Activated naive CD8-positive, alpha-beta T cell treated with anti-CD3 and anti-CD28 coated beads, Interleukin-2, amount 50 U/mL, for 24 hours (primary cell): ENCODE results near the gene IRF2BPL.
A peak's percentile ranks its signal among the peaks of the same experiment; 100 is the strongest.

Experiments
- ATAC-seq: fragments of 150-1000 bp; cut with Tn5 transposase; one replicate; pipeline ENCODE4 v1.10.0; 2021
- DNase-seq: peaks from one replicate; pipeline ENCODE4 v3.0.0; 2021
- H3K27ac Mint-ChIP-seq: one replicate; pipeline ENCODE4 v1.8.0; 2021; ENCODE audit warnings: mild to moderate bottlenecking, mixed read lengths
- H3K27me3 Mint-ChIP-seq: one replicate; pipeline ENCODE4 v1.8.0; 2021; ENCODE audit warnings: mixed read lengths
- H3K36me3 Mint-ChIP-seq: one replicate; pipeline ENCODE4 v1.8.0; 2021; ENCODE audit warnings: low read depth, mixed read lengths
- H3K4me1 Mint-ChIP-seq: one replicate; pipeline ENCODE4 v1.8.0; 2021; ENCODE audit warnings: mixed read lengths
- H3K4me3 Mint-ChIP-seq: one replicate; pipeline ENCODE4 v1.8.0; 2021; ENCODE audit warnings: mild to moderate bottlenecking, moderate library complexity, mixed read lengths
- H3K9me3 Mint-ChIP-seq: one replicate; pipeline ENCODE4 v1.8.0; 2021; ENCODE audit warnings: mixed read lengths

The IRF2BPL gene

DNA sequence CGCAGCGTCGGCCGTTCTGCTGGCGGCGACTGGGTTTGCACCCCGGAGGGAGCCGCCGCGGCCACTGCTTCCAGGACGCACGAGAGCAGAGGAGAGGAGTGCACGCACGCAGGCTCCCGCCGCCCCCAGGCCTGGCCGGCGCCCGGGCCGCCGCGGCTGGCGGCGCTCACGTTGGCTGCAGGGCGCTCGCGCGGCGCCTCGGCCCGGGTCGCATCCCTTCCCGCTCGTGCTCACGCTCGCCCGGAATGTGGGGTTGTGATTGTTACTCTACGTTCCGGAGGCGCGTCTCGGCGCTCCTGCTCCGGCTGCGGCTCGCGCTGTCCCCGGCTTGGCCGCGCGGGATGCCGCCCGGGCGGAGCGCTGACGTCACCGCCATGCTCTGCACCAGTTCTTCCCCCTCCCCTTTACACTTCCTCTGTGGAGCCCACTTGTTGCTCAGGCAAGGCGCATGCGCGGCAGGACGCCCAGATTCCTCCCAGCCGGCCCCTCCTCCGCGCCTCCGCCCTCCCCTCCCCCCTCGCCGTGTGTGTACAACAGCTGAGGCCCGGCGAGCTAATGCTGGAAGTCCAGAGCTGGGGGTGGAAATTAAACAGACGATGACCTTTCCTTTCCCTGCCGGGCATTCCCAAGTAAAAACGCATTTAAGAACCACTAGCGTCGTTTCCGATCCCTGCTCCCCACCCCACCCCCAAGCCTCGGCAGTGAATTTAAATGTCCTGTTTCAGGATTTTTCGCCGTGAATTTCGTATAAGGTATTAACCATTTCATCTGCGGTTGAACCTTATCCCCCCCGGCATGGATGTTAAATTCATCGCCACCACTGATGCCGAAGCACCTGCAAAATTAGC lies at the start of gene IRF2BPL:
TSS of gene IRF2BPL (minus strand) at position 325 of the 848 bp plus-strand sequence. CDS start 916 bp downstream, outside the sequence.
- H3K27ac Mint-ChIP-seq, result peak within 1 kb of the TSS; percentile 94
- H3K4me3 Mint-ChIP-seq, result peak within 1 kb of the TSS; percentile 87
- H3K9me3 Mint-ChIP-seq, result no peaks in the 10 kb centered on the region
- H3K4me1 Mint-ChIP-seq, result peaks cover 65% of the 10 kb centered on the region
- peaks cover 2% of the 10 kb centered on the region for H3K27me3 Mint-ChIP-seq
- peaks cover 20% of the 10 kb centered on the region for H3K36me3 Mint-ChIP-seq
- ATAC-seq (peak; percentile 70), DNase-seq (peak; percentile 96)

DNA sequence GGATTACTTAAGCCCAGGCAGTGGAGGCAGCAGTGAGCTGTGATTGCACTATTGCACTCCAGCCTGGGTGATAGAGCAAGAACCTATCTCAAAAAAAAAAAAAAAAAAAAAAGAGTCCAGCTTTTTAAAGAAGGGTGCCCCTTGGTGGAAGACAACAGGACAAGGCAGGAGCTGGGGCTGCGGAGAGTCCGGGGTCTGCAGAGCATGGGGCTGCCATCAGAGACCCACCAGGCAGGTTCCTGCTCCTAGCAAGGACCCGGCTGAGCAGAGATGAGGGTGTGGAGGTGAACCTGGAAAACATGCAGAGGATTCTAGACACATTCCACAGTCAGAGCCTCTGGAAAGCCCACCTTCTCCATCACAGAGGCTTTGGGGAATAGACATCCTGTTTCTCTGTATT lies 48.5 kb upstream of the IRF2BPL start:
- H3K27ac Mint-ChIP-seq, result no peak overlapping the region
- no peak for DNase-seq
- H3K36me3 Mint-ChIP-seq, result no peaks in the 10 kb centered on the region
- H3K4me1 Mint-ChIP-seq, result no peaks in the 10 kb centered on the region
- H3K27me3 Mint-ChIP-seq, result no peaks in the 10 kb centered on the region
- H3K4me3 Mint-ChIP-seq, result no peak overlapping the region
- H3K9me3 Mint-ChIP-seq, result peaks cover 8% of the 10 kb centered on the region
- ATAC-seq, result no peak

DNA sequence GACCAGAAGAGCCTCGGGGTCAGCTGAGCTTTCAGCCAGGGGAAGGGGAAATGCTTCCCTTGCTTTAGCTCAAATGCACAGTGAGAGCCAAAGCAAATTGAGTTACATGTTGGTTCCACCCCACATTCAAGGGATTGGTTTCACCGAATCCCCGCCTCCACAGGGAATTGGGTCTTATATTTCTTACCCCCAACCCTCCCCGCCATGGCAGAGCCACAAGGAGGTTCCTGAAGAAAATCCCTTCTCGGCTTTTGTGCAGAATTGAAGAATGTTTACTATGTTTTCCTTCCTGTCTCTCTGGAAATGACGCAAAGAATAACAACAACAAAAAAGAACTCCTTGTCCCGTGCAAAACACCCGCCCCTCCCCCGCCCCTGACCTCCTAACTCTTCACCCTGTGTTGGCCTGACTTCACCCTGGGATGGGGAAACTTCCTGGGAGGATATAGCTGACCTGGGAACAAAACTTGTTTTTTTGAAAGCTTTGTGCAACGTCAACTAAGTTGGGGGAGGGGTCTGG lies 47.7 kb upstream of the IRF2BPL start:
- Mint-ChIP-seq H3K36me3 (no peaks in the 10 kb centered on the region), H3K4me1 (no peaks in the 10 kb centered on the region), H3K9me3 (peaks cover 8% of the 10 kb centered on the region), H3K27ac (no peak overlapping the region), H3K27me3 (peaks cover 1% of the 10 kb centered on the region), H3K4me3 (no peak overlapping the region)
- ATAC-seq (no peak), DNase-seq (no peak)

GRCh38 chr14:77074969-77075368 lies 46.5 kb upstream of the IRF2BPL start:
- DNase-seq (no peak), ATAC-seq (no peak)
- peaks cover 5% of the 10 kb centered on the region for H3K9me3 Mint-ChIP-seq
- no peak overlapping the region for H3K4me3 Mint-ChIP-seq
- no peak overlapping the region for H3K27ac Mint-ChIP-seq
- no peaks in the 10 kb centered on the region for H3K36me3 Mint-ChIP-seq
- H3K4me1 Mint-ChIP-seq, result no peaks in the 10 kb centered on the region
- H3K27me3 Mint-ChIP-seq, result peaks cover 3% of the 10 kb centered on the region

GRCh38 chr14:77071938-77072388 lies 43.5 kb upstream of the IRF2BPL start:
- Mint-ChIP-seq H3K9me3 (no peaks in the 10 kb centered on the region), H3K4me3 (no peak overlapping the region), H3K36me3 (no peaks in the 10 kb centered on the region), H3K27me3 (peaks cover 9% of the 10 kb centered on the region), H3K4me1 (no peaks in the 10 kb centered on the region), H3K27ac (no peak overlapping the region)
- DNase-seq, result no peak
- no peak for ATAC-seq

DNA sequence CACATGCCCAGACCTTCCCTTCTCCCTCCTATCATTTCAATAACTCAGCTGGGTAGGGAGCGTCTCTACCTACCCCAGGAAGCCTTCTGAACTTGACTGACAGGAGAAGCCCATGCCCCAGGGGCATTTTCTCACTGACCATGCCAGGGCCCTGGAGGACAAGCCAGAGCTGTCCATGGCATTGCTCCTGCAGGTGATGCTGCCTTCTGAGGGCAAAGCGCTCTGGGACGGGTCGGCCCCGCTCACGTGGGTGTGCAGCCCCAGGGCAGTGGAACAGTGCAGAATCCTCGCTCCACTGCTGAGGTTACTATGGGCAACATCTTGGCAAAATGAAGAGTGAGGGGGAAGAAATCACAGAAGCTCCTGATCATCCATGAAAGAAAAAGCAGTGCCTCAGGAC lies 41.0 kb upstream of the IRF2BPL start:
- no peaks in the 10 kb centered on the region for H3K4me1 Mint-ChIP-seq
- H3K9me3 Mint-ChIP-seq, result no peaks in the 10 kb centered on the region
- H3K4me3 Mint-ChIP-seq, result no peak overlapping the region
- no peak for DNase-seq
- H3K27me3 Mint-ChIP-seq, result peaks cover 9% of the 10 kb centered on the region
- ATAC-seq, result no peak
- H3K36me3 Mint-ChIP-seq, result no peaks in the 10 kb centered on the region
- H3K27ac Mint-ChIP-seq, result no peak overlapping the region

GRCh38 chr14:77068517-77069200 lies 40.2 kb upstream of the IRF2BPL start:
- H3K9me3 Mint-ChIP-seq, result no peaks in the 10 kb centered on the region
- H3K36me3 Mint-ChIP-seq, result no peaks in the 10 kb centered on the region
- H3K4me1 Mint-ChIP-seq, result no peaks in the 10 kb centered on the region
- no peak overlapping the region for H3K27ac Mint-ChIP-seq
- no peak overlapping the region for H3K4me3 Mint-ChIP-seq
- DNase-seq (no peak), ATAC-seq (no peak)
- H3K27me3 Mint-ChIP-seq, result peaks cover 9% of the 10 kb centered on the region

DNA sequence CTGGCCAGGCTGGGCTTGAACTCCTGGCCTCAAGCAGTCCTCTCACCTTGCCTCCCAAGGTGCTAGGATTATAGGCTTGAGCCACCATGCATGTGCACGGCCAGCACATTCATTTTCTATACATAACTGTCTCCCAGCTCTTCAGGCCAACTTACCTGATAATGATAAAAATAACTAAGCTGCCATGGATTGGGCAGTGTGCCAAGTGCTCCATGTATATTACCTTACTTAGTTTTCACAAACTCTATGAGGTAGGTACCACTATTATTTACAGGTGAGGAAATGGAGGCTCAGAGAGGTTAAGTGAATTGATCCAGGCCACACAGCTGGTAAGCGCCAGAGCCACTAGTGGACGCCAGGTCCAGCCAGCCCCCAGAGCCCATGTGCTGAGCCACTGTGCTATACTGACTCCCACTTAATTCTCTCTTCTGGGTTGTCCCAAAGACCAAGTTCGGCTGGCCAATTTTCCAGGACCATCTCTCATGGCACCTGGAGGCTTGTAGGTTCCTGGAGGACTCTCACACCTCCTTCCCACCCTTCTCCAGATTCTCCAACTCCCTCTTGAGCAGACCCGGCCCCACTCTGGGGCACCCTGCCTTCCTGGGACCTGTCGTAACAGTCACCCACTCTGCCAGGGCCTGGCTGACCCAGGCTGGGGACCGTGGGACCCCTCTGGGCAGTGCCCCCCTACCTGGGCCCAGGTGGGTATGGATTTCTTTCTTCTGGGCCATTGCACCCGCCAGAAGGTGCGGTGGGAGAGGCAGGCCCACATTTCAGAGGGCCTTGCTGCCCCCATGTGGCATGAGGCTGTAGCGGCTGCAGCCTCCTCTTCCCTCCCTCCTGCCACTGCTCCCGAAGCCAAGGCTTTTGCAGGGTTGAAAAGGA lies 39.4 kb upstream of the IRF2BPL start:
- peaks cover 9% of the 10 kb centered on the region for H3K27me3 Mint-ChIP-seq
- DNase-seq, result peak; percentile 66
- no peaks in the 10 kb centered on the region for H3K36me3 Mint-ChIP-seq
- peak; percentile 66 for ATAC-seq
- no peak overlapping the region for H3K27ac Mint-ChIP-seq
- H3K4me3 Mint-ChIP-seq, result no peak overlapping the region
- no peaks in the 10 kb centered on the region for H3K4me1 Mint-ChIP-seq
- H3K9me3 Mint-ChIP-seq, result no peaks in the 10 kb centered on the region

DNA sequence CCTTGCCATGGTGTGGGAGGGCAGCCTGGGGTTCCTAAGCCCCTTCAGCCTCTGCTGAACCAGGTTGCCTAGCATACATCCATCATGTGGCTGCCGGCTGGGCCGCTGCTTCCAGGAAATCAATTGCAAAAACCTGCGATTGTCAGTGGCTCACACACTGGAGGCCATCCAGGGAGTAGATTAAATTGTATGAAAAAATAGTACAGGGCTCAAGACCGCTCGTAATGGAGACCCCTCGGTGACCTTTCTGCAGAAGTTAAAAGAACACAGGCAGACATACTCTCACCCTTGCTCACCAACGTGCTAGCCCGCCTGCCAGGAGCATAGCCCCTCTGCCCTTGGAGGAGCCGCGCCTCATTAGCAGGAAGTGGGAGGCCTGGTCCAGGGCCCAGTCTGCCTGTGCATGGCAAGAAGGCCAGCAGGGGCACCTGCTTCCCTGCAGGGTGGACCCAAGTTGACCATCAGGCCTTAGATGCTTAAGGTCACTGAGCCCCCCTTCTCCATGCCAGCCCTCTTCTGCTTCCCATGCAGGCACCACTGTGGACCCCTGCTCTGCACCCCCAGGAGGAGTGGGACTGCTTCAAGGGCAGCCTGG lies 38.2 kb upstream of the IRF2BPL start:
- H3K36me3 Mint-ChIP-seq, result no peaks in the 10 kb centered on the region
- H3K4me3 Mint-ChIP-seq, result no peak overlapping the region
- no peaks in the 10 kb centered on the region for H3K9me3 Mint-ChIP-seq
- no peaks in the 10 kb centered on the region for H3K4me1 Mint-ChIP-seq
- no peak for ATAC-seq
- DNase-seq, result no peak
- peaks cover 9% of the 10 kb centered on the region for H3K27me3 Mint-ChIP-seq
- no peak overlapping the region for H3K27ac Mint-ChIP-seq

- H3K4me3 Mint-ChIP-seq, result no peak overlapping the region
- no peaks in the 10 kb centered on the region for H3K36me3 Mint-ChIP-seq
These were observed 37.5 kb upstream of the IRF2BPL start for GRCh38 chr14:77065851-77066577.

DNA sequence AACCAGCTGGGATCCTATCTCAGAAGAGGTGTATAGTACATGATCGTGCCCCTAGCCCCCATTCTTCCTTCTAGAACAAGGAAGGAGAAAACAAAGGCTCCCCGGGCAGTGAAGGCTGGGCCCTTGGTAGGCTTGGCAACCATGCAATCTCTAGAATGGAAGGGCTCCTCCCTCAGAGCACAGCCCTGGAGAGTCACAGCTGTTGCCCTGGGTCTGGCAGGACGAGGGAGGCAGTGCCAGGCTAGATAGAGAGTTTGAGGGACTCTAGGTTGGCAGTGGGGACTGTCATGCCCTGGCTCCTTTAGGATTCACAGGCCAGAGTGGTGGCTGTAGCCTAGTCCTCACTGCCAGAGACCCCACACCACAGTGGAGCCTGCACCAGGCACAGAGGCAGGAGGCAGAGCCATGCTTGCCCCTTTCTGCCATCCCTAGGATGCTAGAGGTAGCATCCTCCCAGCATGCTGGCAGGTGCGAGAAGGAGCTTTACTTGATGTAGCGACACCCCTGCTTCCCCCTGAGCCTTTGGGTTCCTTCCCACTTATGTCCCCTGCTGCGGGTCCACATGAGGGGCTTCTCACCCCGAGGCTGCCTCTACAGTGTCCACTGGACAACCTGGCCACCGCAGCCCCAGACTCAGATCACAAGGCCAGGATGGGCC lies 36.1 kb upstream of the IRF2BPL start:
- no peaks in the 10 kb centered on the region for H3K4me1 Mint-ChIP-seq
- no peaks in the 10 kb centered on the region for H3K36me3 Mint-ChIP-seq
- ATAC-seq, result no peak
- no peak overlapping the region for H3K27ac Mint-ChIP-seq
- DNase-seq, result no peak
- no peaks in the 10 kb centered on the region for H3K9me3 Mint-ChIP-seq
- H3K27me3 Mint-ChIP-seq, result peaks cover 3% of the 10 kb centered on the region
- no peak overlapping the region for H3K4me3 Mint-ChIP-seq

More at GRCh38 chr14:77065851-77066577, 37.5 kb upstream of the IRF2BPL start:
- H3K9me3 Mint-ChIP-seq, result no peaks in the 10 kb centered on the region
- H3K4me1 Mint-ChIP-seq, result no peaks in the 10 kb centered on the region
- peaks cover 7% of the 10 kb centered on the region for H3K27me3 Mint-ChIP-seq
- ATAC-seq, result no peak
- no peak for DNase-seq
- no peak overlapping the region for H3K27ac Mint-ChIP-seq

DNA sequence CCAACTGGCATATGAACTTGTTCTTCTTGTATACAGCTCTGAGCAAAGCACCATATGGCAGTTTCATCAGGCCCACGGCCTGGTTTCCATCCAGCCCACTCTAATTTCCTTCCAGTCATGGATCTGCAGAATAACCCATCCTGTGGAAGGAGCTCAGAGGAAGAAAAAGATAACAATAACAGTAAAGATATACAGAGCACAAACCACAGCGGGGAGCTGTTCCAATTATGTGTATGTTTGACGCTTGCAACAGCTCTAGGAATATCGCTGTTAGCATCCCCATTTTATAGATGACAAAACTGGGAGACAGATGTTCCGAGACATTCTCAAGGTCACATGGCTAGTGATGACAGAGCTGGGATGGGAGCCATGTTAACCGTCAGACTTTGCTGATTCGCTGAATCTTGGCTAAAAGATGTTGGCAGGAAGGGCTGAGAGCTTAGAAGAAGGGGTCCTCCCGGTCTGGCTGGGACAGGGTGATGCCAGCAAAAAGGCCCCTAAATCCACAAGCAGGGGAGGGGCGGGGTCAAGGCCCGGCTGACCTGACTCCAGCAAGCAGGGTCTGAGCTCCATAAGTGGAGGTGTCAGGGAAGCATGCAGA lies 35.2 kb upstream of the IRF2BPL start:
- ATAC-seq (no peak), DNase-seq (no peak)
- no peak overlapping the region for H3K4me3 Mint-ChIP-seq
- H3K27me3 Mint-ChIP-seq, result no peaks in the 10 kb centered on the region
- H3K36me3 Mint-ChIP-seq, result no peaks in the 10 kb centered on the region
- H3K9me3 Mint-ChIP-seq, result no peaks in the 10 kb centered on the region
- H3K27ac Mint-ChIP-seq, result no peak overlapping the region
- H3K4me1 Mint-ChIP-seq, result peaks cover 5% of the 10 kb centered on the region

DNA sequence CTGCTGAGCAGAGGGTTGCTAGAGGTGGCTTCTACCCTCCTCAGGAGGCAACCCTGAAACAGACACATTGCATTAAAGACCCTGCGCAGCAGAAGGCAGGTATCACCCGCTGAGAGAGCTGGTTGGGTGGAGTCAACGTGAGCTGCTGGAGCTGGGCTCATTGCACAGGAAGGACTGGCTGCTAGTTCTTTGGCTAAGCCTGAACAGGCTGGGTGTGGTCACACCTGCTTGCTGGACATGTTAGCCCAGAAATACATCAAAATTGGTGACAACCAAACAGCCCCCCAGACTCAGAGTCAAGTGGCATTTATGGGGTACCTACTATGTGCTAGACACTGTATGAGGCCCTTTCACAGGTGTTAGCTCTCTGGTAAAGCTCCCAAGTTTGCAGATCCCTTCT lies 33.8 kb upstream of the IRF2BPL start:
- no peak for ATAC-seq
- Mint-ChIP-seq H3K4me1 (peaks cover 5% of the 10 kb centered on the region), H3K27ac (no peak overlapping the region), H3K9me3 (no peaks in the 10 kb centered on the region), H3K4me3 (no peak overlapping the region), H3K27me3 (no peaks in the 10 kb centered on the region), H3K36me3 (no peaks in the 10 kb centered on the region)
- no peak for DNase-seq
